Heart left ventricle (tissue), 16 donors: ENCODE results near the gene HLCS. TPM values are rescaled to one million over a fixed set of nuclear protein-coding genes. Genes with fewer than 3 reads are reported as not detected.

Experiments
- ATAC-seq, 4 donors: fragments of 200-7000 bp; cut with Tn5 transposase; one replicate each; pipeline ENCODE4 v1.9.1; 2020 to 2022; ENCODE audit warnings: moderate library complexity in 4 of 4, mild to moderate bottlenecking in 3 of 4, moderate number of reproducible peaks in 1 of 4
- DNase-seq, 5 donors: peaks; one replicate each; pipeline ENCODE4 v3.0.0-alpha.2; 2020
- H3K27ac ChIP-seq, 12 donors: fragments of 200-600 bp; sonication (generic) in 4 of 12; one replicate each; pipeline versions ENCODE4 v1.5.0 to v1.8.0; 2016 to 2022; ENCODE audit warnings: mild to moderate bottlenecking in 2 of 12
- H3K27me3 ChIP-seq, 9 donors: fragments of 200-600 bp; sonication (generic) in 2 of 9; one replicate each; pipeline versions ENCODE4 v1.5.1 to v1.8.0; 2016 to 2022; ENCODE audit warnings: mild to moderate bottlenecking in 3 of 9
- H3K36me3 ChIP-seq, 9 donors: fragments of 200-600 bp; sonication (generic) in 2 of 9; one replicate each; pipeline versions ENCODE4 v1.5.0 to v1.8.0; 2018 to 2022; ENCODE audit warnings: mild to moderate bottlenecking in 2 of 9
- H3K4me1 ChIP-seq, 12 donors: fragments of 200-600 bp; sonication (generic) in 4 of 12; one replicate each; pipeline versions ENCODE4 v1.5.0 to v1.8.0; 2016 to 2022; ENCODE audit warnings: mild to moderate bottlenecking in 3 of 12
- H3K4me3 ChIP-seq, 12 donors: fragments of 200-600 bp; sonication (generic) in 4 of 12; one replicate each; pipeline versions ENCODE4 v1.5.0 to v1.8.0; 2017 to 2022; ENCODE audit warnings: mild to moderate bottlenecking in 9 of 12, moderate library complexity in 4 of 12
- H3K9me3 ChIP-seq, 12 donors: fragments of 200-600 bp; sonication (generic) in 4 of 12; one replicate each; pipeline versions ENCODE4 v1.5.0 to v1.8.0; 2016 to 2022; ENCODE audit warnings: mild to moderate bottlenecking in 1 of 12
- CTCF ChIP-seq, 12 donors: fragments of 200-600 bp; sonication (generic) in 4 of 12; IDR thresholded peaks; one replicate each; pipeline versions ENCODE4 v1.5.0 to v1.8.0; 2018 to 2022; ENCODE audit warnings: antibody characterized with exemption in 12 of 12, mild to moderate bottlenecking in 5 of 12
- POLR2A ChIP-seq, 2 donors: fragments of 450-650 bp; IDR thresholded peaks; one replicate each; pipeline ENCODE4 v1.6.1; 2017; ENCODE audit warnings: antibody characterized with exemption in 2 of 2, mild to moderate bottlenecking in 2 of 2, moderate library complexity in 2 of 2
- WGBS, 4 donors: extraction: QIAGEN DNeasy Blood & Tissue Kit in 2 of 4; methylation state at CpG; one replicate each; pipeline versions ENCODE4 v1.1.5 to v1.1.7; 2013 to 2018; 5-methylcytosine and 5-hydroxymethylcytosine counted together
- intact Hi-C, 10 donors: fragments of 100-400 bp; cut with DNase I; formaldehyde crosslinking; loops; one replicate each; pipeline versions ENCODE4 v1.11.1 to v1.14.2; 2022
- polyA plus RNA-seq, 2 donors: library from polyadenylated mRNA; stranded (reverse); fragments of 200-250 nt; gene quantifications; one replicate each; pipeline ENCODE4 v1.2.3, GENCODE V29; 2013
- total RNA-seq, 9 donors: library from RNA; depleted of rRNA in 2 of 9; stranded (reverse); fragments of >200 nt in 2 of 9; fragmentation: NEBNext Ultra II Directional in 3 of 9; extraction: Animal tissue kit (Norgen Biotek cat#: 25700) in 3 of 9; gene quantifications; one replicate each; pipeline versions ENCODE4 v1.1.0 to v1.2.4, GENCODE V29; 2016 to 2023
- donor health status: ischemic (EF 13 %, LVEDD 7.1; RV severe dilation, severe dysfunction).
- donor health status: healthy with polysubstance abuse.
- donor health status: DM: no; HTN: yes; CAD: no.
- donor health status: DM: no; HTN: no; CAD: no.
- donor health status: ischemic (EF 25% LVEDD 6.9; RV normal size, moderate dysfunction).
- donor health status: ischemic (EF 25% LVEDD 5.7; RV mildly dilated, moderate dysfunction).
- donor health status: healthy.
- donor health status: DM: yes; HTN: yes; CAD: no.
- donor health status: ischemic (EF 35%, LVEDD 5.7; RV mildly dilated, moderate dysfunction).
- donor health status: nonischemic (EF 11% LVEDD 7.7; RV severe dilation, severe dysfunction).
- donor health status: DM: yes; HTN: yes; CAD: no.
- donor health status: PGD.
- donor health status: ischemic (EF 29% LVEDD 5.4; RV normal size, mild dysfunction).
- donor health status: nonischemic (EF 23%, LVEDD 6.1; RV moderate dilation, normal function).

The HLCS gene
- total and polyA plus RNA-seq, 11 donors = 1.8 to 15.2 (median 6.2) TPM

DNA sequence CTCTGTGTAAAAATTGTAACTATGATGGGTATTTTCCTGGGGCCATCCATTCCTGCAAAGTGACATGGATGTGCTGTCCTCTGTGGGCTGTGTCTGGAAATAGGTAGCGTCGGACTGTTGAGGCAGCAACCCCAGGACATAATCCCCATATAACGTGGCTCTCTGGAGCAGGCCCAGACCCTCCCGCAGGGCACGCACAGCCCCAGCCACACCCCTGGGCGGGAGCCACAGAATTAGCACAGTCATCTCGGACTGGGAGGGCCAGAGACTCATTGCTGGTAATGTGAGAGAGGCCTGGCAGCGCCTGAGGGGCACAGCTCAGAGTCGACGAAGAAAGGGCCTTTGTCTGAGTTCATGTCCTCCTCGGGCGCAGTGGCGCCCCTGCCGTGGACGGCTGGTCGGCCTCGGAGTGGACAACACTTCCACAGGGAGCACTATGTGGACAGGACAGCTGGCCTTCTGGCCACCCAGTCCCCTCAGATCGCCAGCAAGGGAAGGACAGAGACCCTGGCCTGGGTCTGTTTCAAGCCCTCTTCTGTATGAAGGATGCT is 247.4 kb downstream of the HLCS start:
- H3K4me1 ChIP-seq = no peaks in the 10 kb centered on the region
- TF ChIP-seq POLR2A (IDR thresholded peaks at IDR 0.05) (no peak), CTCF (IDR thresholded peaks at IDR 0.05) (no peak)
- H3K9me3 ChIP-seq = no peaks in the 10 kb centered on the region
- H3K36me3 ChIP-seq = no peaks in the 10 kb centered on the region
- peak in 1 of 4 donors; percentile 31 for ATAC-seq
- DNase-seq = no peak
- no peak overlapping the region for H3K4me3 ChIP-seq
- intact Hi-C loops = no loop called here
- no peak overlapping the region for H3K27ac ChIP-seq
- 81 to 88% (median 82%) methylated on average over 13 to 18 of the region's 18 CpGs for WGBS, 4 donors
- peaks cover 0 to 83% (median 28%) of the 10 kb centered on the region in 9 donors for H3K27me3 ChIP-seq

- peaks cover 2 to 85% (median 37%) of the 10 kb centered on the region in 9 donors for H3K27me3 ChIP-seq
- ATAC-seq = no peak
These were observed 248.5 kb downstream of the HLCS start for GRCh38 chr21:36717976-36718375.

GRCh38 chr21:36716836-36717235 is 249.6 kb downstream of the HLCS start:
- DNase-seq (no peak), ATAC-seq (no peak)
- Histone ChIP-seq H3K4me3 (no peak overlapping the region), H3K9me3 (no peaks in the 10 kb centered on the region), H3K4me1 (no peaks in the 10 kb centered on the region), H3K27ac (no peak overlapping the region), H3K36me3 (no peaks in the 10 kb centered on the region), H3K27me3 (peaks cover 12 to 89% (median 48%) of the 10 kb centered on the region in 9 donors)
- TF ChIP-seq POLR2A (IDR thresholded peaks at IDR 0.05) (no peak), CTCF (IDR thresholded peaks at IDR 0.05) (no peak)
- intact Hi-C loops = no loop called here
- WGBS, 4 donors = 55 to 67% (median 64%) methylated on average over 9 of the region's 9 CpGs

More at GRCh38 chr21:36717976-36718375, 248.5 kb downstream of the HLCS start:
- intact Hi-C loops = no loop called here
- TF ChIP-seq CTCF (IDR thresholded peaks at IDR 0.05) (no peak), POLR2A (IDR thresholded peaks at IDR 0.05) (no peak)
- Histone ChIP-seq H3K4me3 (no peak overlapping the region), H3K4me1 (no peaks in the 10 kb centered on the region), H3K36me3 (no peaks in the 10 kb centered on the region), H3K9me3 (no peaks in the 10 kb centered on the region), H3K27ac (no peak overlapping the region)
- WGBS, 4 donors = 78 to 83% (median 81%) methylated on average over 6 of the region's 6 CpGs
- DNase-seq = no peak

GRCh38 chr21:36716387-36716786 is 250.1 kb downstream of the HLCS start:
- ATAC-seq = no peak

More at GRCh38 chr21:36716387-36716786, 250.1 kb downstream of the HLCS start:
- Histone ChIP-seq H3K27ac (no peak overlapping the region), H3K4me1 (no peaks in the 10 kb centered on the region), H3K9me3 (no peaks in the 10 kb centered on the region), H3K27me3 (peaks cover 12 to 93% (median 52%) of the 10 kb centered on the region in 9 donors), H3K4me3 (no peak overlapping the region), H3K36me3 (no peaks in the 10 kb centered on the region)
- intact Hi-C loops = no loop called here
- WGBS, 4 donors = 85 to 90% (median 89%) methylated on average over 2 of the region's 2 CpGs
- DNase-seq = no peak
- TF ChIP-seq POLR2A (IDR thresholded peaks at IDR 0.05) = no peak
- no peak for TF ChIP-seq CTCF (IDR thresholded peaks at IDR 0.05)
